Hematopoietic multipotent progenitor cell (in vitro differentiated cells): Measurements from ENCODE around the gene RNU1-3. TPM values are rescaled to one million over a fixed set of nuclear protein-coding genes. Genes with fewer than 3 reads are reported as not detected.
"Not testable (repeated sequence)": the region's sequence is repeated elsewhere in the genome, so short reads cannot be mapped to it uniquely, and the experiment has no call there.

Experiments
- DNase-seq, 3 donors: peaks; one replicate each; pipeline ENCODE4 v3.0.0-alpha.2; 2011 to 2015; ENCODE audit warnings: low read depth in 2 of 3, low spot score in 2 of 3
- small RNA-seq: library from RNA; depleted of rRNA; stranded (forward); fragments of <200 nt; gene quantifications from one replicate; pipeline ENCODE3, GENCODE V24; 2012
- total RNA-seq: library from RNA; depleted of rRNA; stranded (reverse); fragments of >200 nt; gene quantifications from one replicate; pipeline ENCODE4 v1.2.3, GENCODE V29; 2012

The RNU1-3 gene
- total RNA-seq, 1 donor: under 0.01 TPM

DNA sequence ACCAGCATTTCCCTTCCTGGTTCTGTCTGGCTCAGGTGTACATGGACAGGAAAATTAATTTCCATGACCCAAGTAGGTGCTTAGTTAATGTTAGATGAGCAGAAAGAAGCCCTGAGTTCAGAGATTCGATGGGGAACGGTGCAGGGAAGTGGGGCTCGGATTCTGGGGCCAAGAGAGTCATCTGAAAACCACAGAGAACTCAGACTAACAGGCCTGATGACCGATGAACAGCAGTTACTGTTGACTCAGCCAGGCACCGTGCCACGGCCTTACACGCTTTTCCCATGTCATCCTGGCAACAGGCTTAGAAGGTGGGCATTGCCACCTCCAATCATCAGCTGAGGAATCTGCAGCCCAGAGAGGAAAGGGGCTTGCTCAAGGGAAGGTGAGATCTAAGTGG, 43.4 kb downstream of the RNU1-3 start:
- DNase-seq: not testable (repeated sequence)

- DNase-seq: not testable (repeated sequence)
These were observed 45.0 kb downstream of the RNU1-3 start for GRCh38 chr1:16621681-16622315.

- DNase-seq: no peak
These were observed 45.5 kb downstream of the RNU1-3 start for GRCh38 chr1:16621300-16621658.

DNA sequence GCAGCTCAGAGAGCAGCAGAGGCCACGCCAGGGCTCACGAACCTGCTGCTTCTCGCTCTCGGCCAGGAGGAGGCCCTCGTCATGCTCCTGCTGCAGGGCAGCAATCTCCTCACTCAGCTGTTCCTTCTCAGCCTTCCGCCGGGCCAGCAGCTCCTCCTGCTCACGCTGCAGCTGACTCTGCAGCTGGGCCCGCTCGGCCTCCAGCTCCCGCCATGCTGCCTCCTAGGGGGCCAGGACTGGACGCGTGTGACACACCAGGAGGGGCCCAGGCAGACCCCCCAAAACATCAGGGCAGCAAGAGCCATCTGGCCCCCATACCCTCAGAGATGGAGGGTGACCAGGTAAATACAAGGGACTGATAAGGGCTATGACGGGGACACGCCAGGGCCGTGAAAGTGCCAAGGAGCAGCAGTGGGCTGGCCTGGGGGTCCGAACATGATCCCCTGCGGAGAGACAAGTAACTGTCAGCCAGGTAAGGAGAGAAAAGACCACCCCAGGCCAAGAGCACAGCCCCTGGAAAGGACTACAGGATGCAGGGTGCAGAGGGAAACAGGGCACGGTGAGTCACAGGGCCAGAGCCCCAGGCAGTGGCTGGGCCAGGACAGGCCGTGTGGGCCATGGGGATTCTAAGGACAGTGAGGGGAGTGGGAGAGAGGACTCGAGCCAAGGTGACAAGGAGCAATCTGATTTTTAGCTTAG, 46.8 kb downstream of the RNU1-3 start:
- not testable (repeated sequence) for DNase-seq

DNA sequence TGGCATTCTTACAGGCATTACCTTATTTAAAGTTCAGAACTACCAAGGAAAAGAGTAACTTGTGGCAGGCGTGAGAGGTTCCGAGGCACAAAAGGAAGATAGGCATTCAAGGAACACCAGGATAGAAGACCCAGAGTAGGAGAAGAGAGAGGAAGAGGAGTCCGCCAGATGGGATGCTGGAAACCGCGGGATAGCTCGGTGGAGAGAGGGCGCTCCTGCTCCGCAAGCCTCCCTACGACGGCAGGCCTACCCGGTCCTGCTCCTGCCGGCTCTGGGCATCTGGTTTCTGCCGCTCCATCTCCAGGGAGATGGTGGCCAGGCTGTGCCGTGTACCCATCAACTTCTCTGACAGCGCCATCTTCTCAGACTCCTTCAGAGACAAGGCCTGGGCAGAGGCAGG, 48.0 kb downstream of the RNU1-3 start:
- DNase-seq: no peak

GRCh38 chr1:16617778-16618580, 48.8 kb downstream of the RNU1-3 start:
- DNase-seq: no peak

DNA sequence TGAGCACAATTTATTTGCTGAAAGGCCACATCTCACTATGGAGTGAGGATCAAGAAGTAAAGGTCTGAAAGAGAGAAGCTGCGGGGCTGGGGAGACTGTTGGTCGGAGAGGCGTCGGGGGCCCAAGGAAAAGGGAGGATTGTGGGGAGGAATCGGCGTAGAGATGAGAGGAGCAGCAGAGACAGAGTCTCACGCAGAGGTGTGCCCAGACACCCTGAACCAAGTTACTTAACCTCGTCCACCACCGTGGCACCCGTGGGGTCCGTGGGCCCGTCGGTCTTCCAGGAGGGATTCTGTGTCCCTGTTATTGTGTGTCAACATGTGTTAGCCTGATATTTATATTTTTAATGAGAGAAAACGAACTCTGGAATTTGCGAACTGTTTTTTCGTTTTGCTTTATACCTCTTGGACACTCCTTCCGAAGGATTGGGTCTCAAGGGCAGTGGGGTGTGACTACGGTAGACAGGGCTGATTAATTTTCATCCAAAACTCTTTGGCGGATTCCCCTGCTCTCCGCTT, 49.6 kb downstream of the RNU1-3 start:
- DNase-seq: no peak

Small RNA genes within 50 kb of the gene (small RNA-seq; reads per million reads assigned to genes)
- not detected for gene RNU1-3

Other genes with a start within 250 kb of the RNU1-3 start
- gene SPATA21, start 229.5 kb downstream of the RNU1-3 start, total RNA-seq: not detected
- 69.5 TPM for gene NECAP2, start 226.2 kb downstream of the RNU1-3 start, total RNA-seq
- gene RNU1-1, start 152.7 kb downstream of the RNU1-3 start, total RNA-seq: under 0.01 TPM
- 16.4 TPM for gene NBPF1, start 53.4 kb downstream of the RNU1-3 start, total RNA-seq
- under 0.01 TPM for gene RNU1-4, start 73.6 kb upstream of the RNU1-3 start, total RNA-seq
- under 0.01 TPM for gene RNU1-2, start 229.0 kb upstream of the RNU1-3 start, total RNA-seq